HUES6 (cell line): Measurements from ENCODE around the gene BRD3.

ENCODE experiments used
- H3K27ac ChIP-seq: 2 replicates; pipeline ENCODE4 v1.7.0; 2013; ENCODE audit warnings: low read depth, mild to moderate bottlenecking, low read length, inconsistent platforms
- H3K27me3 ChIP-seq: 2 replicates; pipeline ENCODE4 v1.6.1; 2013; ENCODE audit warnings: low read length; ENCODE audit not compliant: control insufficient read depth, insufficient read depth
- H3K36me3 ChIP-seq: 2 replicates; pipeline ENCODE4 v1.6.1; 2013; ENCODE audit warnings: low read length; ENCODE audit not compliant: control insufficient read depth, insufficient read depth
- H3K4me1 ChIP-seq: 2 replicates; pipeline ENCODE4 v1.6.1; 2013; ENCODE audit warnings: low read length; ENCODE audit not compliant: control insufficient read depth, insufficient read depth
- H3K4me3 ChIP-seq: 2 replicates; pipeline ENCODE4 v1.5.1; 2013; ENCODE audit warnings: low read depth, low read length
- H3K9ac ChIP-seq: one replicate; pipeline ENCODE4 v1.6.1; 2013; ENCODE audit warnings: mild to moderate bottlenecking, low read length
- H3K9me3 ChIP-seq: 2 replicates; pipeline ENCODE4 v1.6.1; 2013; ENCODE audit warnings: low read depth, low read length; ENCODE audit not compliant: control insufficient read depth, insufficient read depth

The BRD3 gene

GRCh38 chr9:134034215-134035040 lies 33.4 kb downstream of the BRD3 start:
- H3K9ac ChIP-seq, result no peak overlapping the region
- H3K27ac ChIP-seq, result no peak overlapping the region
- H3K9me3 ChIP-seq, result no peaks in the 10 kb centered on the region
- no peaks in the 10 kb centered on the region for H3K27me3 ChIP-seq
- peaks cover 81% of the 10 kb centered on the region for H3K36me3 ChIP-seq
- no peak overlapping the region for H3K4me3 ChIP-seq
- no peaks in the 10 kb centered on the region for H3K4me1 ChIP-seq

- no peaks in the 10 kb centered on the region for H3K27me3 ChIP-seq
- no peak overlapping the region for H3K9ac ChIP-seq
- peaks cover 78% of the 10 kb centered on the region for H3K36me3 ChIP-seq
- H3K4me3 ChIP-seq, result no peak overlapping the region
- H3K4me1 ChIP-seq, result no peaks in the 10 kb centered on the region
- H3K27ac ChIP-seq, result no peak overlapping the region
- no peaks in the 10 kb centered on the region for H3K9me3 ChIP-seq
Measured at GRCh38 chr9:134033516-134034214, 34.2 kb downstream of the BRD3 start.

- no peaks in the 10 kb centered on the region for H3K9me3 ChIP-seq
- H3K4me3 ChIP-seq, result no peak overlapping the region
- H3K36me3 ChIP-seq, result peaks cover 71% of the 10 kb centered on the region
- H3K4me1 ChIP-seq, result no peaks in the 10 kb centered on the region
- no peaks in the 10 kb centered on the region for H3K27me3 ChIP-seq
- H3K27ac ChIP-seq, result no peak overlapping the region
- H3K9ac ChIP-seq, result no peak overlapping the region
Measured at GRCh38 chr9:134032456-134033222, 35.2 kb downstream of the BRD3 start.

- Histone ChIP-seq H3K4me3 (no peak overlapping the region), H3K4me1 (no peaks in the 10 kb centered on the region; the same call in 1 of the 2 replicates), H3K27ac (no peak overlapping the region), H3K9me3 (no peaks in the 10 kb centered on the region), H3K9ac (no peak overlapping the region), H3K27me3 (no peaks in the 10 kb centered on the region), H3K36me3 (peaks cover 70% of the 10 kb centered on the region)
Measured at GRCh38 chr9:134031783-134032182, 36.0 kb downstream of the BRD3 start.

GRCh38 chr9:134030821-134031470 lies 36.9 kb downstream of the BRD3 start:
- Histone ChIP-seq H3K4me1 (peaks cover 7% of the 10 kb centered on the region; the same call in 1 of the 2 replicates), H3K27ac (no peak overlapping the region), H3K27me3 (no peaks in the 10 kb centered on the region), H3K4me3 (no peak overlapping the region), H3K36me3 (peaks cover 66% of the 10 kb centered on the region), H3K9ac (no peak overlapping the region), H3K9me3 (no peaks in the 10 kb centered on the region)

GRCh38 chr9:134029248-134030226 lies 38.3 kb downstream of the BRD3 start:
- Histone ChIP-seq H3K4me1 (peaks cover 7% of the 10 kb centered on the region; the same call in 1 of the 2 replicates), H3K9ac (no peak overlapping the region), H3K27me3 (no peaks in the 10 kb centered on the region), H3K4me3 (no peak overlapping the region), H3K9me3 (no peaks in the 10 kb centered on the region), H3K36me3 (peaks cover 52% of the 10 kb centered on the region), H3K27ac (no peak overlapping the region)

DNA sequence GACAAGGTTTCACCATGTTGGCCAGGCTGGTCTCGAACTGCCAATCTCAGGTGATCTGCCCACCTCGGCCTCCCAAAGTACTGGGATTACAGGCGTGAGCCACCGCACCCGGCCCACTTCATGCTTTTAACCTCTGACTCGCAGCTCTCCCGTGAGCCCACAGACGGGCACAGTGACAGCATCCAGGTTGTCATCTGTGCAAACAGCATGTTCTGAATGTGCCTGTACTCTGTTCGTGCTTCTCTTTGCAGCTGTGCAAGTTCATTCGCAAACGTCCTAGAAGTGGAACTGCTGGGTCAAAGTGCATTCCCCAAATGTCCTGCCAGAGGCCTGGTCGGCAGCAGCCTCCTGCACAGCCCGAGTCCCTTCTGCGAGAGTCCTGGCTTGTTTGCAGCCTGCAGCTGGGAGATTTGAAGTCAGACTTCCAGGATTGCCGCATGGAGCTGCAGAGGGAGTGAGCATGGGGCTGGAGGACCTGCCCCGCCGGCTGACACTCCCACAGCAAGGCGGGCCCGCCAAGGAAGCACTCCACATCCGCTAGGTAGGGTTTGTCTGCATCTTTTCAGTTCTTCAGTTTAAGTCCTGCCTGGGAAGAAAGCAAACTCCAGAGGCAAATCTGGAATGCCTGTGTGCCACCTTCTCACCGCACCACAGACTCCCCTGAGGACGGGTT lies 39.1 kb downstream of the BRD3 start:
- Histone ChIP-seq H3K36me3 (peaks cover 44% of the 10 kb centered on the region), H3K9ac (no peak overlapping the region), H3K27me3 (no peaks in the 10 kb centered on the region), H3K4me3 (no peak overlapping the region), H3K27ac (no peak overlapping the region), H3K9me3 (no peaks in the 10 kb centered on the region), H3K4me1 (peaks cover 7% of the 10 kb centered on the region; the same call in 1 of the 2 replicates)

DNA sequence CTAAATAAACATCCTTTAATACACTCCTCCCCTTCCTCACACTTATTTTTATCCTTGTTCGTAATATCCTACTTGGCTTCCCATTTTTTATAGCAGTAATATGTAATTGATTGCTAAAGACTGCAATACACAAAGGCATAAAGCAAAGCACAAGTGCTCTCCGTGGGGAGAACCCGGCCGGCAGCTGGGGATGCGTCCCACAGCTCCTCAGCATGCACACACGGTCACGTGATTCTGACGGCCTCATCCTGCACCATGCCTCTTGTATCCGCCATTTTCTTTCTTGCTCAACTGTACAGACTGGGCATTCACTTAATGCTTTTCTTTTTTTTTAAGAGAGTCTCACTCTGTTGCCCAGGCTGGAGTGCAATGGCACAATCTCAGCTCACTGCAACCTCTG lies 39.8 kb downstream of the BRD3 start:
- Histone ChIP-seq H3K4me1 (peaks cover 7% of the 10 kb centered on the region; the same call in 1 of the 2 replicates), H3K9me3 (no peaks in the 10 kb centered on the region), H3K27ac (no peak overlapping the region), H3K36me3 (peaks cover 37% of the 10 kb centered on the region), H3K4me3 (no peak overlapping the region), H3K9ac (no peak overlapping the region), H3K27me3 (no peaks in the 10 kb centered on the region)

DNA sequence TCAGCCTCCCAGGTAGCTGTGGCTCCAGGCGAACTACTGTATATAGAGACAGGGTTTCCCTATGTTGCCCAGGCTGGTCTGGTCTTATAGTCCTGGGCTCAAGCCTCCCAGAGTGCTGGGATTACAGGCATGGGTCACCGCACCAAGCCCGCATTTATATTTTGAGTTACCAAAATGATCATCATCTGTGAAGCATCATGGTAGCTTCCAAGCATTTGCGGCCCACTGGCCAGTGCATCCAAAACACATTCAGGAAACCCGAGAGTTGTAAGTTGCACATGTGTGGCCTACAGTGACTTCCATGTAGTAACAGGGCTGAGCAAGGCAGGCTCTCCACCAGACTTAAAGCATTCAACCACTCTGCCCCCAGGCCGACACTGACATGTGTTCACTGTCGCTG lies 40.3 kb downstream of the BRD3 start:
- Histone ChIP-seq H3K27me3 (no peaks in the 10 kb centered on the region), H3K4me1 (peaks cover 7% of the 10 kb centered on the region; the same call in 1 of the 2 replicates), H3K27ac (no peak overlapping the region), H3K36me3 (peaks cover 33% of the 10 kb centered on the region), H3K4me3 (no peak overlapping the region), H3K9me3 (no peaks in the 10 kb centered on the region), H3K9ac (no peak overlapping the region)
